HUES48 (cell line): Measurements from ENCODE around the gene CEP83.

Experiments used
- H3K27ac ChIP-seq: one replicate; pipeline ENCODE4 v1.7.0; 2013; ENCODE audit warnings: low read depth, low read length, inconsistent platforms
- H3K27me3 ChIP-seq: 2 replicates; pipeline ENCODE4 v1.6.1; 2013; ENCODE audit warnings: mild to moderate bottlenecking, low read length; ENCODE audit not compliant: control insufficient read depth, insufficient read depth
- H3K36me3 ChIP-seq: 2 replicates; pipeline ENCODE4 v1.6.1; 2013; ENCODE audit warnings: low read length; ENCODE audit not compliant: control insufficient read depth, insufficient read depth
- H3K4me1 ChIP-seq: 2 replicates; pipeline ENCODE4 v1.6.1; 2013; ENCODE audit warnings: mild to moderate bottlenecking, low read length; ENCODE audit not compliant: control insufficient read depth, insufficient read depth
- H3K4me3 ChIP-seq: 2 replicates; pipeline ENCODE4 v1.5.1; 2013; ENCODE audit warnings: mild to moderate bottlenecking, low read depth, low read length
- H3K9ac ChIP-seq: 2 replicates; pipeline ENCODE4 v1.6.1; 2013; ENCODE audit warnings: mild to moderate bottlenecking, low read depth, low read length, moderate library complexity
- H3K9me3 ChIP-seq: 2 replicates; pipeline ENCODE4 v1.6.1; 2013; ENCODE audit warnings: low read length; ENCODE audit not compliant: control insufficient read depth, insufficient read depth

Gene CEP83

DNA sequence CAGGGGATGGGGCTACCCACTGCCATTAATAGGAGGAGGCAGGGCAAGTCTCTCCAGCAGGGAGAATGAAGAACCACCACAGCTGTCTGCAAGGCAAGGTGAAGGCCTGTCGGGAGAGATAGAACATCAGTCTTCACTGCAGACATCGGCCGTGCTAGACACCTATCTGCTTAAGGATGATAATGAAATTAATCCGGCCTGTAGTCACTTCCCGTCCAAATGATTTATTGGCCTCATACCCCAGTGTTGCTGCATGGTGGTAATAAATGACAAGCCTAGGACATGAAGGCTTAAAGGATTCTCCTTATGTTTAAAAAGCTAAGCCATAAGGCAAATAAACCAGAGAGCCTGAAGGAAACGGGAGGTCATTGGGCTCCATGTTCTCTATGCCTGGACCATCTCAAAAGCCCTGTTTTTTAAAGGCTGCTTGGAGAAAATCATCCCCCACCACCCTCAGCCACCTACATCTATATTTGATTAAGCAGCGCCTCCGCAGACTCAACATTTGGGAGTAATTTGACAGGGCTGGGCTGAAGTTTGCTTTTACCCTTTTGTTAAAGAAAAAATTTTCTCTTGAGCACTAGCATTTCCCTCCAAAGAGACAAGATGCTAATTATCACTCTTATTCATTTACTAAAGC lies 173.6 kb downstream of the CEP83 start:
- H3K27me3 ChIP-seq: no peaks in the 10 kb centered on the region
- no peaks in the 10 kb centered on the region for H3K9me3 ChIP-seq
- peaks cover 38% of the 10 kb centered on the region for H3K4me1 ChIP-seq
- H3K36me3 ChIP-seq: no peaks in the 10 kb centered on the region
- no peak overlapping the region for H3K27ac ChIP-seq
- H3K9ac ChIP-seq: no peak overlapping the region
- no peak overlapping the region for H3K4me3 ChIP-seq

- Histone ChIP-seq H3K4me3 (no peak overlapping the region), H3K9me3 (no peaks in the 10 kb centered on the region)
Measured at GRCh38 chr12:94284859-94285258, 174.8 kb downstream of the CEP83 start.

DNA sequence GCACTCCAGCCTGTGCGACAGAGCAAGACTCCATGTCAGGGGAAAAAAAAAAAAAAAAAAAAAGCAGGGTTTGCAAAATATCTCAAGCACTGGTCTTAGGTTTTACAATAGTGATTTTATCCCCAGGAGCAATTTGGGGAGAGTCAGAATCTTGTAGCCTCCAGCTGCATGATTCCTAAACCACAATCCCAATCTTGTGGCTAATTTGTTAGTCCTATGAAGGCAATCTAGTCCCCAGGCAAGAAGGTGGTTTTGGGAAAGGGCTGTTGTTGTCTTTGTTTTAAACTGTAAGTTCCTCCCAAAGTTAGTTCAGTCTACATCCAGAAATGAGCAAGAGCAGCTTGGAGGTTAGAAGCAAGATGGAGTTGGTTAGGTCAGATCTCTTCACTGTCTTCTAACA lies 175.6 kb downstream of the CEP83 start:
- Histone ChIP-seq H3K27me3 (no peaks in the 10 kb centered on the region), H3K9me3 (no peaks in the 10 kb centered on the region), H3K4me1 (peaks cover 22% of the 10 kb centered on the region), H3K9ac (no peak overlapping the region), H3K27ac (no peak overlapping the region), H3K36me3 (no peaks in the 10 kb centered on the region), H3K4me3 (no peak overlapping the region)

More at GRCh38 chr12:94284859-94285258, 174.8 kb downstream of the CEP83 start:
- no peaks in the 10 kb centered on the region for H3K36me3 ChIP-seq
- no peak overlapping the region for H3K9ac ChIP-seq
- H3K4me1 ChIP-seq: peaks cover 28% of the 10 kb centered on the region
- H3K27me3 ChIP-seq: no peaks in the 10 kb centered on the region
- H3K27ac ChIP-seq: no peak overlapping the region

- Histone ChIP-seq H3K9ac (no peak overlapping the region), H3K27ac (no peak overlapping the region), H3K27me3 (no peaks in the 10 kb centered on the region), H3K4me1 (peaks cover 19% of the 10 kb centered on the region), H3K4me3 (no peak overlapping the region), H3K9me3 (no peaks in the 10 kb centered on the region), H3K36me3 (no peaks in the 10 kb centered on the region)
Measured at GRCh38 chr12:94282675-94283074, 177.0 kb downstream of the CEP83 start.

DNA sequence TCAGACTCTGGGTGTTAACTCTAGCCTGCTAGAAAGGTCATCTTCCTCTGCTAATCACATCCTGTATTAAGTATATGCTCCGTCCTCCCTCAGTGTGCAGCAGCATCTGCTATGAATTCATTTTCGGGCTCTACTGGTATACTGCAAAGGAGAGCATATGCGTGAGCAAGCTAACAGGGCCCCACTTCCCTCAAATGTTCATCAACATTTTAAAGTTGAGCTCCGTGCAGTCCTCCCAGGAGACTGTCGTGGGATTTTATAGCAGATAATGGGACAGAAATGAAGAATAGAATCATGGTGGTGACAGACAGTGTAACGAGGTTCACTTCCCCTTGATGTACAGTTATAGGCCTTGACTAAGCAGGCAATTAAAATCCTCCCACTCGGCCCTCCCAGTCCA lies 179.6 kb downstream of the CEP83 start:
- Histone ChIP-seq H3K4me1 (no peaks in the 10 kb centered on the region), H3K27me3 (no peaks in the 10 kb centered on the region), H3K36me3 (no peaks in the 10 kb centered on the region), H3K4me3 (no peak overlapping the region), H3K9ac (no peak overlapping the region), H3K9me3 (no peaks in the 10 kb centered on the region), H3K27ac (no peak overlapping the region)

- no peaks in the 10 kb centered on the region for H3K4me1 ChIP-seq
- no peak overlapping the region for H3K4me3 ChIP-seq
- no peak overlapping the region for H3K27ac ChIP-seq
- H3K9ac ChIP-seq: no peak overlapping the region
- no peaks in the 10 kb centered on the region for H3K27me3 ChIP-seq
- H3K36me3 ChIP-seq: no peaks in the 10 kb centered on the region
- no peaks in the 10 kb centered on the region for H3K9me3 ChIP-seq
Measured at GRCh38 chr12:94277426-94278000, 182.2 kb downstream of the CEP83 start.

DNA sequence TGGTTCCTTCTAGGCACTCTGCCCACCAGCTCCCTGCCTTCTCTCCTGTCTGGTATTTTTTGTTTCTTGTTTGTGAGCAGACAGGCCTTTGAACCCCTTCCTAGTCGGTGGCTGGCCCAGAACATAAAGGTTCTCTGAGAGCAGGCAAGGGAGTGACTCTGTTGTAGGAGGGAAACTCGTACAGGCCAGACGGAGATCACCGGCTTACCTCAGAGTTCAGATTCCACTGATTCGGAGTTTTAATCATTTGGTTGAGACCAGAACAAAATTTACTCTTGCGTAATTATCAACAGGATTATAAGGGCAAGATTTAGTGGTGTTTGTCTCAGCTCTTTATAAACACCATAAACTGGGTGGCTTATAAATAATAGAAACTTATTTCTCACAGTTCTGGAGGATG lies 182.9 kb downstream of the CEP83 start:
- Histone ChIP-seq H3K4me1 (no peaks in the 10 kb centered on the region), H3K9ac (no peak overlapping the region), H3K4me3 (no peak overlapping the region), H3K27me3 (no peaks in the 10 kb centered on the region), H3K36me3 (no peaks in the 10 kb centered on the region), H3K27ac (no peak overlapping the region), H3K9me3 (no peaks in the 10 kb centered on the region)

- no peaks in the 10 kb centered on the region for H3K9me3 ChIP-seq
Measured at GRCh38 chr12:94273272-94273671, 186.4 kb downstream of the CEP83 start.

GRCh38 chr12:94272280-94272679 lies 187.4 kb downstream of the CEP83 start:
- H3K36me3 ChIP-seq: no peaks in the 10 kb centered on the region
- 0 out of 2 replicates have a peak, but pooled peaks cover 8% of the 10 kb centered on the region for H3K4me1 ChIP-seq
- no peak overlapping the region for H3K27ac ChIP-seq
- H3K4me3 ChIP-seq: no peak overlapping the region
- H3K9me3 ChIP-seq: no peaks in the 10 kb centered on the region
- no peaks in the 10 kb centered on the region for H3K27me3 ChIP-seq
- no peak overlapping the region for H3K9ac ChIP-seq

More at GRCh38 chr12:94273272-94273671, 186.4 kb downstream of the CEP83 start:
- no peak overlapping the region for H3K4me3 ChIP-seq
- H3K27ac ChIP-seq: no peak overlapping the region
- H3K27me3 ChIP-seq: no peaks in the 10 kb centered on the region
- no peaks in the 10 kb centered on the region for H3K36me3 ChIP-seq
- H3K9ac ChIP-seq: no peak overlapping the region
- H3K4me1 ChIP-seq: 0 out of 2 replicates have a peak, but pooled peaks cover 8% of the 10 kb centered on the region

- Histone ChIP-seq H3K27ac (no peak overlapping the region), H3K9me3 (no peaks in the 10 kb centered on the region), H3K4me1 (0 out of 2 replicates have a peak, but pooled peaks cover 8% of the 10 kb centered on the region), H3K36me3 (no peaks in the 10 kb centered on the region), H3K9ac (no peak overlapping the region), H3K27me3 (no peaks in the 10 kb centered on the region), H3K4me3 (no peak overlapping the region)
Measured at GRCh38 chr12:94271351-94271750, 188.3 kb downstream of the CEP83 start.

GRCh38 chr12:94269316-94269999 lies 190.2 kb downstream of the CEP83 start:
- no peaks in the 10 kb centered on the region for H3K36me3 ChIP-seq
- no peaks in the 10 kb centered on the region for H3K27me3 ChIP-seq

More at GRCh38 chr12:94269316-94269999, 190.2 kb downstream of the CEP83 start:
- Histone ChIP-seq H3K9ac (no peak overlapping the region), H3K4me1 (peaks cover 15% of the 10 kb centered on the region), H3K4me3 (no peak overlapping the region), H3K9me3 (no peaks in the 10 kb centered on the region), H3K27ac (no peak overlapping the region)
